Nephron progenitor cell (in vitro differentiated cells): ENCODE results near the gene BRD4.

Experiments used
- DNase-seq: peaks from one replicate; pipeline ENCODE4 v3.0.0; 2021
- H3K27ac Mint-ChIP-seq: 2 replicates; pipeline ENCODE4 v1.8.0; 2021; ENCODE audit warnings: mild to moderate bottlenecking, moderate library complexity, mixed read lengths
- H3K27me3 Mint-ChIP-seq: 2 replicates; pipeline ENCODE4 v1.8.0; 2021; ENCODE audit warnings: mild to moderate bottlenecking, low read depth, mixed read lengths; ENCODE audit not compliant: poor library complexity
- H3K36me3 Mint-ChIP-seq: 2 replicates; pipeline ENCODE4 v1.8.0; 2021; ENCODE audit warnings: low read depth, mixed read lengths
- H3K4me1 Mint-ChIP-seq: 2 replicates; pipeline ENCODE4 v1.8.0; 2021; ENCODE audit warnings: mixed read lengths
- H3K4me3 Mint-ChIP-seq: 2 replicates; pipeline ENCODE4 v1.8.0; 2021; ENCODE audit warnings: mild to moderate bottlenecking, moderate library complexity, mixed read lengths
- H3K9me3 Mint-ChIP-seq: 2 replicates; pipeline ENCODE4 v1.8.0; 2021; ENCODE audit warnings: mild to moderate bottlenecking, moderate library complexity, mixed read lengths
- TF ChIP-seq, protein P1 (sequence below): fragments of 200-600 bp; sonication (generic); IDR thresholded peaks from 2 replicates; pipeline ENCODE4 v1.5.0; 2021; ENCODE audit warnings: antibody characterized with exemption

The BRD4 gene

GRCh38 chr19:15287496-15287895, 44.8 kb downstream of the BRD4 start:
- DNase-seq: no peak
- H3K9me3 Mint-ChIP-seq: no peaks in the 10 kb centered on the region

DNA sequence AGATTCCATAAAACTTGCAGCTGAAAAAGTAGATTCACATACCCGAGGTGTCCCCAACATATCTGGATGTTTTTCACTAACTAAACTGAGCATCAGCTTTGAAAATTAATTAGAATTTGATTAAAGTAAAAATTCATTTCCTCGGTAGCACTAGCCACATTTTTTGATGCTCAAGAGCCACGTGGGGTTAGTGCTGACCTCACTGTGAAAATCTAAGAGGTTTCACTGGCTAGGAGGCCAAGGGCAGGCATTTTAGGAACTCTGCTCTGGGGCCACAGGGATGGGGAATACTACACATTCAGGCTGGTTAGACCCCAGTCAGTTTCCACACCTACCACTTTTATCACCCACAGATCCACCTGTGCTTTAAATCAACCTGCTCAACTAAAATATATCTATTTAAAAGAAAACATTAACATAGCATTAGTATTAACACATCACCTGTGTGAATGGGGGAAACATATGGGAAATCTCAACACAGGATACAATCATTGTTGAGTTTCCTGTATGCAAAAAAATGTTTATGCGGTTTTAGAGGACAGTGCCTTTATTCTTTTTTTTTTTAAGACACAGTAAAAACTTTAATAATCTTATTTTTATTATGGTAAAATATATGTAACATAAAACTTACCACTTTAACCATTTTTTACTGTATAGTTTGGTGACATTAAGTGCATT, 45.5 kb downstream of the BRD4 start:
- no peak for DNase-seq
- H3K9me3 Mint-ChIP-seq: no peaks in the 10 kb centered on the region
- no peak overlapping the region for H3K27ac Mint-ChIP-seq
- no peak overlapping the region for H3K4me3 Mint-ChIP-seq
- peaks cover 89% of the 10 kb centered on the region for H3K4me1 Mint-ChIP-seq
- TF ChIP-seq, protein P1, sequence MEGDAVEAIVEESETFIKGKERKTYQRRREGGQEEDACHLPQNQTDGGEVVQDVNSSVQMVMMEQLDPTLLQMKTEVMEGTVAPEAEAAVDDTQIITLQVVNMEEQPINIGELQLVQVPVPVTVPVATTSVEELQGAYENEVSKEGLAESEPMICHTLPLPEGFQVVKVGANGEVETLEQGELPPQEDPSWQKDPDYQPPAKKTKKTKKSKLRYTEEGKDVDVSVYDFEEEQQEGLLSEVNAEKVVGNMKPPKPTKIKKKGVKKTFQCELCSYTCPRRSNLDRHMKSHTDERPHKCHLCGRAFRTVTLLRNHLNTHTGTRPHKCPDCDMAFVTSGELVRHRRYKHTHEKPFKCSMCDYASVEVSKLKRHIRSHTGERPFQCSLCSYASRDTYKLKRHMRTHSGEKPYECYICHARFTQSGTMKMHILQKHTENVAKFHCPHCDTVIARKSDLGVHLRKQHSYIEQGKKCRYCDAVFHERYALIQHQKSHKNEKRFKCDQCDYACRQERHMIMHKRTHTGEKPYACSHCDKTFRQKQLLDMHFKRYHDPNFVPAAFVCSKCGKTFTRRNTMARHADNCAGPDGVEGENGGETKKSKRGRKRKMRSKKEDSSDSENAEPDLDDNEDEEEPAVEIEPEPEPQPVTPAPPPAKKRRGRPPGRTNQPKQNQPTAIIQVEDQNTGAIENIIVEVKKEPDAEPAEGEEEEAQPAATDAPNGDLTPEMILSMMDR: no peak
- H3K36me3 Mint-ChIP-seq: no peaks in the 10 kb centered on the region
- no peaks in the 10 kb centered on the region for H3K27me3 Mint-ChIP-seq

More at GRCh38 chr19:15287496-15287895, 44.8 kb downstream of the BRD4 start:
- no peaks in the 10 kb centered on the region for H3K36me3 Mint-ChIP-seq
- TF ChIP-seq, protein P1: no peak
- no peaks in the 10 kb centered on the region for H3K27me3 Mint-ChIP-seq
- peak overlapping the region; percentile 60 for H3K27ac Mint-ChIP-seq
- H3K4me1 Mint-ChIP-seq: peaks cover 89% of the 10 kb centered on the region
- H3K4me3 Mint-ChIP-seq: no peak overlapping the region

- H3K27me3 Mint-ChIP-seq: no peaks in the 10 kb centered on the region
- H3K27ac Mint-ChIP-seq: peak overlapping the region; percentile 55
- peak overlapping the region; percentile 29 for H3K4me3 Mint-ChIP-seq
- H3K4me1 Mint-ChIP-seq: peaks cover 90% of the 10 kb centered on the region
- DNase-seq: no peak
- H3K36me3 Mint-ChIP-seq: no peaks in the 10 kb centered on the region
- TF ChIP-seq, protein P1: no peak
- no peaks in the 10 kb centered on the region for H3K9me3 Mint-ChIP-seq
Measured at GRCh38 chr19:15285896-15286591, 46.3 kb downstream of the BRD4 start.

DNA sequence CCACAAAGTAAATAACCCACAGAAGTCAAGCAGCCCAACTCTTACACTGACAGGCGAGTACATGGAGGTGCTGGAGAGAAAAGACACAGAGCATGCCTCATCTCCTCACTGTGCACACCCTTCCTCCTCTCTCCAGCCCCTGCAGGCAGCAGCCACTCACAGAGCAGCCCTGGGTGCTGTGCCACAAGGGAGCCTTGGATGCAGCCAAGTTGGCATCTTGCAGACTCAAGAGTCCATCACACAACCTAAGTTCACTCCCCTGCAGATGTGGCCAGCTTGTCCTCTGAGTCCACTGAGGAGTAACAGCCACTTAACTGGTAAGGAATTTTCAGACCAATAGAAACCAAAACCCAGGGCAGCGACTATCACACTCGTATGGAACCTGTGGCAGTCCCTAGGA, 47.4 kb downstream of the BRD4 start:
- Mint-ChIP-seq H3K4me3 (no peak overlapping the region), H3K27ac (peak overlapping the region; percentile 94)

GRCh38 chr19:15284091-15284490, 48.2 kb downstream of the BRD4 start:
- H3K9me3 Mint-ChIP-seq: no peaks in the 10 kb centered on the region
- H3K36me3 Mint-ChIP-seq: no peaks in the 10 kb centered on the region
- DNase-seq: no peak
- H3K27ac Mint-ChIP-seq: peak overlapping the region; percentile 94
- no peak overlapping the region for H3K4me3 Mint-ChIP-seq
- peaks cover 2% of the 10 kb centered on the region for H3K27me3 Mint-ChIP-seq
- peaks cover 90% of the 10 kb centered on the region for H3K4me1 Mint-ChIP-seq
- TF ChIP-seq, protein P1: no peak

More for the DNA sequence above, 47.4 kb downstream of the BRD4 start:
- TF ChIP-seq, protein P1: no peak
- H3K9me3 Mint-ChIP-seq: no peaks in the 10 kb centered on the region
- peaks cover 90% of the 10 kb centered on the region for H3K4me1 Mint-ChIP-seq
- H3K27me3 Mint-ChIP-seq: peaks cover 2% of the 10 kb centered on the region
- no peak for DNase-seq
- no peaks in the 10 kb centered on the region for H3K36me3 Mint-ChIP-seq
